Heart left ventricle (tissue), 13 donors: ENCODE measurements around the gene MARCHF10.

Experiments used
- POLR2A ChIP-seq, 2 donors: fragments of 450-650 bp; IDR thresholded peaks; one replicate each; pipeline ENCODE4 v1.6.1; 2017; ENCODE audit warnings: antibody characterized with exemption in 2 of 2, mild to moderate bottlenecking in 2 of 2, moderate library complexity in 2 of 2
- TF ChIP-seq, protein P1 (sequence below), 12 donors: fragments of 200-600 bp; sonication (generic) in 4 of 12; IDR thresholded peaks; one replicate each; pipeline versions ENCODE4 v1.5.0 to v1.8.0; 2018 to 2022; ENCODE audit warnings: antibody characterized with exemption in 12 of 12, mild to moderate bottlenecking in 5 of 12
- donor health status: ischemic (EF 13 %, LVEDD 7.1; RV severe dilation, severe dysfunction).
- donor health status: DM: no; HTN: yes; CAD: no.
- donor health status: DM: no; HTN: no; CAD: no.
- donor health status: ischemic (EF 25% LVEDD 6.9; RV normal size, moderate dysfunction).
- donor health status: ischemic (EF 25% LVEDD 5.7; RV mildly dilated, moderate dysfunction).
- donor health status: ischemic (EF 35%, LVEDD 5.7; RV mildly dilated, moderate dysfunction).
- donor health status: nonischemic (EF 11% LVEDD 7.7; RV severe dilation, severe dysfunction).
- donor health status: DM: yes; HTN: yes; CAD: no.
- donor health status: PGD.
- donor health status: ischemic (EF 29% LVEDD 5.4; RV normal size, mild dysfunction).
- donor health status: nonischemic (EF 23%, LVEDD 6.1; RV moderate dilation, normal function).

- TF ChIP-seq, protein P1, sequence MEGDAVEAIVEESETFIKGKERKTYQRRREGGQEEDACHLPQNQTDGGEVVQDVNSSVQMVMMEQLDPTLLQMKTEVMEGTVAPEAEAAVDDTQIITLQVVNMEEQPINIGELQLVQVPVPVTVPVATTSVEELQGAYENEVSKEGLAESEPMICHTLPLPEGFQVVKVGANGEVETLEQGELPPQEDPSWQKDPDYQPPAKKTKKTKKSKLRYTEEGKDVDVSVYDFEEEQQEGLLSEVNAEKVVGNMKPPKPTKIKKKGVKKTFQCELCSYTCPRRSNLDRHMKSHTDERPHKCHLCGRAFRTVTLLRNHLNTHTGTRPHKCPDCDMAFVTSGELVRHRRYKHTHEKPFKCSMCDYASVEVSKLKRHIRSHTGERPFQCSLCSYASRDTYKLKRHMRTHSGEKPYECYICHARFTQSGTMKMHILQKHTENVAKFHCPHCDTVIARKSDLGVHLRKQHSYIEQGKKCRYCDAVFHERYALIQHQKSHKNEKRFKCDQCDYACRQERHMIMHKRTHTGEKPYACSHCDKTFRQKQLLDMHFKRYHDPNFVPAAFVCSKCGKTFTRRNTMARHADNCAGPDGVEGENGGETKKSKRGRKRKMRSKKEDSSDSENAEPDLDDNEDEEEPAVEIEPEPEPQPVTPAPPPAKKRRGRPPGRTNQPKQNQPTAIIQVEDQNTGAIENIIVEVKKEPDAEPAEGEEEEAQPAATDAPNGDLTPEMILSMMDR (IDR thresholded peaks at IDR 0.05): no peak
- no peak for TF ChIP-seq POLR2A (IDR thresholded peaks at IDR 0.05)
Measured at GRCh38 chr17:62675260-62675659, 132.9 kb downstream of the MARCHF10 start.
